22Rv1 (cell line): ENCODE results near the gene TEX26.

Experiments
- H3K27ac ChIP-seq: fragments of 450-650 bp; 2 replicates; pipeline ENCODE4 v1.5.1; 2017
- ZFX ChIP-seq: fragments of 450-650 bp; IDR thresholded peaks from 2 replicates; pipeline ENCODE4 v1.6.1; 2017; ENCODE audit warnings: antibody characterized with exemption, borderline replicate concordance
- TF ChIP-seq, protein P1 (sequence below): fragments of 450-650 bp; IDR thresholded peaks from 2 replicates; pipeline ENCODE4 v1.5.1; 2017; ENCODE audit warnings: mild to moderate bottlenecking

TEX26 gene

DNA sequence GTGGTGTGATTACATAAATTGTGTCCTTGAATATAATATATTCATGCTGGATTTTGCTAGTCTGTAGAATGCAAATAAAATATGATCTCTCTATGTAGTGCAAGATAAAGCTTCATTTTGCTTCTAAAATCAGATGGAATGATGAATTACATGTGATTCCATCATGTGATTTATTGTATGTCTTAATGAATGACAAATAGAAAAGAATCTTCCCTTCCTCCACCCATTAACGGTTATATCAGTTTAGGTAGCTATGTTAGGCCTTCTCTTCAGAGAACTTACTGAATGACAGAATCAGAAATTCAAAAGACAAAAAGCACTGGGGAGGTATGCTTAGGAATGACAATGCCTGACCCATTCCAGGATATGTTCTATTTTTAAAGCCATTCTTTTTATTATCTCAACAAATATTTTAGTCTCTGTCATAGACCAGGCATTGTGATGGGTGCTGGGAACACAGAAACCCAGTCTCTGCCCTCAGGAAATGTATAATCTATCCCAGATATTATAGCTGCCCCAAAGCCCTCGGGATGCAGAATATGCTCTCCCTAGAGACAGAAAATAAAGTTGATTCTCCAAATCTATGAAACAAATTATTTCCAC is 90.6 kb downstream of the TEX26 start:
- no peak overlapping the region for H3K27ac ChIP-seq
- no peak for TF ChIP-seq ZFX
- TF ChIP-seq, protein P1, sequence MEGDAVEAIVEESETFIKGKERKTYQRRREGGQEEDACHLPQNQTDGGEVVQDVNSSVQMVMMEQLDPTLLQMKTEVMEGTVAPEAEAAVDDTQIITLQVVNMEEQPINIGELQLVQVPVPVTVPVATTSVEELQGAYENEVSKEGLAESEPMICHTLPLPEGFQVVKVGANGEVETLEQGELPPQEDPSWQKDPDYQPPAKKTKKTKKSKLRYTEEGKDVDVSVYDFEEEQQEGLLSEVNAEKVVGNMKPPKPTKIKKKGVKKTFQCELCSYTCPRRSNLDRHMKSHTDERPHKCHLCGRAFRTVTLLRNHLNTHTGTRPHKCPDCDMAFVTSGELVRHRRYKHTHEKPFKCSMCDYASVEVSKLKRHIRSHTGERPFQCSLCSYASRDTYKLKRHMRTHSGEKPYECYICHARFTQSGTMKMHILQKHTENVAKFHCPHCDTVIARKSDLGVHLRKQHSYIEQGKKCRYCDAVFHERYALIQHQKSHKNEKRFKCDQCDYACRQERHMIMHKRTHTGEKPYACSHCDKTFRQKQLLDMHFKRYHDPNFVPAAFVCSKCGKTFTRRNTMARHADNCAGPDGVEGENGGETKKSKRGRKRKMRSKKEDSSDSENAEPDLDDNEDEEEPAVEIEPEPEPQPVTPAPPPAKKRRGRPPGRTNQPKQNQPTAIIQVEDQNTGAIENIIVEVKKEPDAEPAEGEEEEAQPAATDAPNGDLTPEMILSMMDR, result no peak
